Measurements from ENCODE around the gene PSMC1. TPM values are rescaled to one million over a fixed set of nuclear protein-coding genes. Genes with fewer than 3 reads are reported as not detected.

The PSMC1 gene
- total and polyA plus RNA-seq, 4 donors: 47.3 to 89.9 (median 84.8) TPM

- WGBS: 88% methylated on average over 1 of the region's 1 CpG
- H3K4me3 ChIP-seq (ENCODE audit: low read depth in 1 of 3, low read length in 3 of 3): peak overlapping the region; percentile 72 to 97 (median 89)
These were observed 482 bp upstream of the PSMC1 start for GRCh38 chr14:90255871-90256270.

DNA sequence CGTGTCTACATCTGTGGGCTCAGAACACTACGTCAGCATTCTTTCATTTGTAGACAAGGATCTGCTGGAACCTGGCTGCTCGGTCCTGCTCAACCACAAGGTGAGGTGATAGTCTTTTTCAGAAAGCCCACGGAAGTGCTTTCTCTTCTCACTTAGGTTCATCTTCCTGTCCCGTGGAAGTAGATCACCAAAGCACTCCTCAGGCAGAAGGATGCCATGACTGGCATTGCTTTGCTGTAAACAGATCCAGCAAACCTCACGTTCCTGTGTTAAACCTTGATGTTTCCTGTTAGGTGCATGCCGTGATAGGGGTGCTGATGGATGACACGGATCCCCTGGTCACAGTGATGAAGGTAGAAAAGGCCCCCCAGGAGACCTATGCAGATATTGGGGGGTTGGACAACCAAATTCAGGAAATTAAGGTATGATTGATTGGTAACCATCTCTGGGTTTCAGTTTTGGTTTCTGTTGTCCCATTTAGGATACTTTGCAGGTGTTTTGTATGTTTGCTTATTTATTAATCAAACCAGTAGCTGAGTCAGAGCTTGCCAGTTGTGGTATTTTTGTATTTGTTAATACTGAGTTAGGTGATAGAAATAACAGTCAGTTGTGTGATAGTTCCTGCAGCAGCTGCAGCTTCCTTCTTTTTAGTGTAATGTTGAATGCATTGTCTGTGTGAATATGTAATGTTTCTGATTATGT is 7.5 kb downstream of the PSMC1 start:
- Histone ChIP-seq H3K27ac (ENCODE audit: low read depth in 1 of 2, low read length in 2 of 2) (no peak overlapping the region), H3K9ac (ENCODE audit: low read depth in 1 of 2, low read length in 2 of 2) (no peak overlapping the region), H3K27me3 (ENCODE audit: control insufficient read depth in 4 of 4, insufficient read depth in 4 of 4, low read length in 3 of 4) (no peaks in the 10 kb centered on the region), H3K4me1 (ENCODE audit: control insufficient read depth in 4 of 4, insufficient read depth in 4 of 4, low read length in 3 of 4) (peaks cover 0 to under 1% (median 0%) of the 10 kb centered on the region in 4 donors), H3K9me3 (ENCODE audit: control insufficient read depth in 4 of 4, low read length in 3 of 4) (no peaks in the 10 kb centered on the region), H3K36me3 (ENCODE audit: control insufficient read depth in 4 of 4, insufficient read depth in 3 of 4, low read depth in 1 of 4, low read length in 3 of 4) (peaks cover 22 to 71% (median 54%) of the 10 kb centered on the region in 4 donors), H3K4me3 (ENCODE audit: low read depth in 1 of 3, low read length in 3 of 3) (no peak overlapping the region)
- TF ChIP-seq, protein P1, sequence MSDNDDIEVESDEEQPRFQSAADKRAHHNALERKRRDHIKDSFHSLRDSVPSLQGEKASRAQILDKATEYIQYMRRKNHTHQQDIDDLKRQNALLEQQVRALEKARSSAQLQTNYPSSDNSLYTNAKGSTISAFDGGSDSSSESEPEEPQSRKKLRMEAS (IDR thresholded peaks at IDR 0.05): no peak
- TF ChIP-seq, protein P2, sequence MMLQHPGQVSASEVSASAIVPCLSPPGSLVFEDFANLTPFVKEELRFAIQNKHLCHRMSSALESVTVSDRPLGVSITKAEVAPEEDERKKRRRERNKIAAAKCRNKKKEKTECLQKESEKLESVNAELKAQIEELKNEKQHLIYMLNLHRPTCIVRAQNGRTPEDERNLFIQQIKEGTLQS (IDR thresholded peaks at IDR 0.05): no peak
- no peak for TF ChIP-seq JUND (IDR thresholded peaks at IDR 0.05)
- TF ChIP-seq YY1 (IDR thresholded peaks at IDR 0.05): no peak
- no peak for TF ChIP-seq FOXA1 (IDR thresholded peaks at IDR 0.05)
- TF ChIP-seq RAD21 (IDR thresholded peaks at IDR 0.05): no peak
- no peak for TF ChIP-seq TAF1 (conservative IDR thresholded peaks at IDR 0.05)
- no peak for TF ChIP-seq ZBTB33 (IDR thresholded peaks at IDR 0.05)
- no peak for TF ChIP-seq SP1 (IDR thresholded peaks at IDR 0.05)
- TF ChIP-seq EGR1 (IDR thresholded peaks at IDR 0.05; ENCODE audit: low read depth in 2 of 2): no peak
- TF ChIP-seq HNF4A (conservative IDR thresholded peaks at IDR 0.05): no peak
- TF ChIP-seq GABPA (IDR thresholded peaks at IDR 0.05 in 1 of 2, conservative IDR thresholded peaks at IDR 0.05 in 1 of 2): no peak
- no peak for TF ChIP-seq NR2F2 (IDR thresholded peaks at IDR 0.05)
- TF ChIP-seq FOXA2 (IDR thresholded peaks at IDR 0.05): no peak
- TF ChIP-seq, protein P3, sequence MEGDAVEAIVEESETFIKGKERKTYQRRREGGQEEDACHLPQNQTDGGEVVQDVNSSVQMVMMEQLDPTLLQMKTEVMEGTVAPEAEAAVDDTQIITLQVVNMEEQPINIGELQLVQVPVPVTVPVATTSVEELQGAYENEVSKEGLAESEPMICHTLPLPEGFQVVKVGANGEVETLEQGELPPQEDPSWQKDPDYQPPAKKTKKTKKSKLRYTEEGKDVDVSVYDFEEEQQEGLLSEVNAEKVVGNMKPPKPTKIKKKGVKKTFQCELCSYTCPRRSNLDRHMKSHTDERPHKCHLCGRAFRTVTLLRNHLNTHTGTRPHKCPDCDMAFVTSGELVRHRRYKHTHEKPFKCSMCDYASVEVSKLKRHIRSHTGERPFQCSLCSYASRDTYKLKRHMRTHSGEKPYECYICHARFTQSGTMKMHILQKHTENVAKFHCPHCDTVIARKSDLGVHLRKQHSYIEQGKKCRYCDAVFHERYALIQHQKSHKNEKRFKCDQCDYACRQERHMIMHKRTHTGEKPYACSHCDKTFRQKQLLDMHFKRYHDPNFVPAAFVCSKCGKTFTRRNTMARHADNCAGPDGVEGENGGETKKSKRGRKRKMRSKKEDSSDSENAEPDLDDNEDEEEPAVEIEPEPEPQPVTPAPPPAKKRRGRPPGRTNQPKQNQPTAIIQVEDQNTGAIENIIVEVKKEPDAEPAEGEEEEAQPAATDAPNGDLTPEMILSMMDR (IDR thresholded peaks at IDR 0.05; ENCODE audit: low read depth, low read length, missing input control): no peak
- WGBS: 92% methylated on average over 8 of the region's 8 CpGs
- DNase-seq (ENCODE audit: low spot score): no peak

More at GRCh38 chr14:90255871-90256270, 482 bp upstream of the PSMC1 start:
- TF ChIP-seq JUND (IDR thresholded peaks at IDR 0.05): no peak
- TF ChIP-seq, protein P3 (IDR thresholded peaks at IDR 0.05; ENCODE audit: low read depth, low read length, missing input control): peak; percentile 2
- peaks cover 4 to 20% (median 15%) of the 10 kb centered on the region in 4 donors for H3K4me1 ChIP-seq (ENCODE audit: control insufficient read depth in 4 of 4, insufficient read depth in 4 of 4, low read length in 3 of 4)
- no peaks in the 10 kb centered on the region for H3K9me3 ChIP-seq (ENCODE audit: control insufficient read depth in 4 of 4, low read length in 3 of 4)
- H3K27ac ChIP-seq (ENCODE audit: low read depth in 1 of 2, low read length in 2 of 2): no peak overlapping the region
- DNase-seq (ENCODE audit: low spot score): no peak
- H3K36me3 ChIP-seq (ENCODE audit: control insufficient read depth in 4 of 4, insufficient read depth in 3 of 4, low read depth in 1 of 4, low read length in 3 of 4): peaks cover 5 to 13% (median 7%) of the 10 kb centered on the region in 4 donors
- H3K9ac ChIP-seq (ENCODE audit: low read depth in 1 of 2, low read length in 2 of 2): no peak overlapping the region
- H3K27me3 ChIP-seq (ENCODE audit: control insufficient read depth in 4 of 4, insufficient read depth in 4 of 4, low read length in 3 of 4): peaks cover 0 to 2% (median 0%) of the 10 kb centered on the region in 4 donors
